Measurements from ENCODE around the gene PRSS35.

DNA sequence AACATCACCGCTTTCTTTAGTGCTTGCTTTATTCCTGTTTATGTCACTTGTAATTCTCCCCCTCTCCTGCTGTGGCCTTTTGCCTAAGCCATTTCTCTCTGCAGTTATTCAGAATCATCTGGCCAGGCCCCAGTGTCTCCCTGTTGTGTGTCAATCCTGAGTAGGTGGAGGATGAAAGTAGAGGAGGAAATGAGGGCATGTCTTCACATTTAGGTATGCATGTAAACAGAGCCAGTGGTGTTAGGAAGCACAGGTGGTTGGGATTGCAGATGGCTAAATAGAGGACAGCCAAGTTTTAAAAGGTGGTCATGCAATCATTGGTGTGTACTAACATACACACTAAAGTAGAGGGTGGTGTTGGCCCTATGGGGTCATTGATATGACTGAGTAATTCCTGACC lies 5.2 kb downstream of the PRSS35 start:
- no peak for TF ChIP-seq POLR2A (IDR thresholded peaks at IDR 0.05)
- TF ChIP-seq, protein P1, sequence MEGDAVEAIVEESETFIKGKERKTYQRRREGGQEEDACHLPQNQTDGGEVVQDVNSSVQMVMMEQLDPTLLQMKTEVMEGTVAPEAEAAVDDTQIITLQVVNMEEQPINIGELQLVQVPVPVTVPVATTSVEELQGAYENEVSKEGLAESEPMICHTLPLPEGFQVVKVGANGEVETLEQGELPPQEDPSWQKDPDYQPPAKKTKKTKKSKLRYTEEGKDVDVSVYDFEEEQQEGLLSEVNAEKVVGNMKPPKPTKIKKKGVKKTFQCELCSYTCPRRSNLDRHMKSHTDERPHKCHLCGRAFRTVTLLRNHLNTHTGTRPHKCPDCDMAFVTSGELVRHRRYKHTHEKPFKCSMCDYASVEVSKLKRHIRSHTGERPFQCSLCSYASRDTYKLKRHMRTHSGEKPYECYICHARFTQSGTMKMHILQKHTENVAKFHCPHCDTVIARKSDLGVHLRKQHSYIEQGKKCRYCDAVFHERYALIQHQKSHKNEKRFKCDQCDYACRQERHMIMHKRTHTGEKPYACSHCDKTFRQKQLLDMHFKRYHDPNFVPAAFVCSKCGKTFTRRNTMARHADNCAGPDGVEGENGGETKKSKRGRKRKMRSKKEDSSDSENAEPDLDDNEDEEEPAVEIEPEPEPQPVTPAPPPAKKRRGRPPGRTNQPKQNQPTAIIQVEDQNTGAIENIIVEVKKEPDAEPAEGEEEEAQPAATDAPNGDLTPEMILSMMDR (IDR thresholded peaks at IDR 0.05) = no peak
